ENCODE results near the gene IRX5. TPM values are rescaled to one million over a fixed set of nuclear protein-coding genes. Genes with fewer than 3 reads are reported as not detected.
A peak's percentile ranks its signal among the peaks of the same experiment; 100 is the strongest.

Gene IRX5
- total and polyA plus RNA-seq, 2 experiments from 2014 or later = 22.0 to 69.1 TPM

GRCh38 chr16:54952195-54952594 lies 21.5 kb downstream of the IRX5 start:
- Histone ChIP-seq H3K4me1 (ENCODE audit: low read depth) (no peaks in the 10 kb centered on the region), H3K4me3 (no peak overlapping the region), H3K36me3 (no peaks in the 10 kb centered on the region), H3K27ac (no peak overlapping the region), H3K9me3 (ENCODE audit: low read depth) (no peaks in the 10 kb centered on the region), H3K27me3 (no peaks in the 10 kb centered on the region)
- no peak for TF ChIP-seq CTCF (IDR thresholded peaks at IDR 0.05; ENCODE audit: low read depth, low read length)
- no peak for DNase-seq (ENCODE audit: low read depth in 1 of 2, low spot score in 1 of 2)

GRCh38 chr16:54953461-54953860 lies 22.8 kb downstream of the IRX5 start:
- no peak for TF ChIP-seq CTCF (IDR thresholded peaks at IDR 0.05; ENCODE audit: low read depth, low read length)
- no peaks in the 10 kb centered on the region for H3K9me3 ChIP-seq (ENCODE audit: low read depth)
- no peaks in the 10 kb centered on the region for H3K36me3 ChIP-seq
- H3K27ac ChIP-seq = no peak overlapping the region
- no peak for DNase-seq (ENCODE audit: low read depth in 1 of 2, low spot score in 1 of 2)
- no peaks in the 10 kb centered on the region for H3K27me3 ChIP-seq
- H3K4me3 ChIP-seq = no peak overlapping the region
- H3K4me1 ChIP-seq (ENCODE audit: low read depth) = no peaks in the 10 kb centered on the region

GRCh38 chr16:54954220-54954619 lies 23.6 kb downstream of the IRX5 start:
- DNase-seq (ENCODE audit: low read depth in 1 of 2, low spot score in 1 of 2) = peak in 1 of 2 donors; percentile 10
- Histone ChIP-seq H3K4me3 (no peak overlapping the region), H3K27me3 (no peaks in the 10 kb centered on the region), H3K36me3 (no peaks in the 10 kb centered on the region), H3K4me1 (ENCODE audit: low read depth) (no peaks in the 10 kb centered on the region), H3K27ac (no peak overlapping the region), H3K9me3 (ENCODE audit: low read depth) (no peaks in the 10 kb centered on the region)
- TF ChIP-seq CTCF (IDR thresholded peaks at IDR 0.05; ENCODE audit: low read depth, low read length) = no peak

- no peak for DNase-seq (ENCODE audit: low read depth in 1 of 2, low spot score in 1 of 2)
- H3K36me3 ChIP-seq = no peaks in the 10 kb centered on the region
- TF ChIP-seq CTCF (IDR thresholded peaks at IDR 0.05; ENCODE audit: low read depth, low read length) = no peak
- H3K4me1 ChIP-seq (ENCODE audit: low read depth) = no peaks in the 10 kb centered on the region
- no peak overlapping the region for H3K4me3 ChIP-seq
- H3K27ac ChIP-seq = no peak overlapping the region
- H3K9me3 ChIP-seq (ENCODE audit: low read depth) = no peaks in the 10 kb centered on the region
- no peaks in the 10 kb centered on the region for H3K27me3 ChIP-seq
These were observed 25.1 kb downstream of the IRX5 start for GRCh38 chr16:54955757-54956156.

- no peak overlapping the region for H3K27ac ChIP-seq
- H3K4me1 ChIP-seq (ENCODE audit: low read depth) = no peaks in the 10 kb centered on the region
- DNase-seq (ENCODE audit: low read depth in 1 of 2, low spot score in 1 of 2) = peak; percentile 24 to 29
- no peaks in the 10 kb centered on the region for H3K36me3 ChIP-seq
- TF ChIP-seq CTCF (IDR thresholded peaks at IDR 0.05; ENCODE audit: low read depth, low read length) = peak; percentile 38
- no peaks in the 10 kb centered on the region for H3K27me3 ChIP-seq
- no peaks in the 10 kb centered on the region for H3K9me3 ChIP-seq (ENCODE audit: low read depth)
- H3K4me3 ChIP-seq = no peak overlapping the region
These were observed 26.9 kb downstream of the IRX5 start for GRCh38 chr16:54957403-54958166.

Measured in cardiac muscle cell (in vitro differentiated cells and primary cell).